H1 (cell line): ENCODE data around the gene OR2A25. TPM values are rescaled to one million over a fixed set of nuclear protein-coding genes. Genes with fewer than 3 reads are reported as not detected.

Source experiments
- BCL11A ChIP-seq, 2 experiments: IDR thresholded peaks; one replicate each; pipeline ENCODE4 v1.6.1; 2011; ENCODE audit warnings: low read depth in 2 of 2, low read length in 2 of 2, mild to moderate bottlenecking in 2 of 2
- CREB1 ChIP-seq: IDR thresholded peaks from 2 replicates; pipeline ENCODE4 v1.6.1; 2012; ENCODE audit warnings: inconsistent platforms
- POLR2A ChIP-seq, 2 experiments: IDR thresholded peaks; 1 replicate in 1 of 2; 2 replicates in 1 of 2; pipeline ENCODE4 v1.6.1; 2011; ENCODE audit warnings: low read depth in 2 of 2, low read length in 2 of 2, mild to moderate bottlenecking in 2 of 2; ENCODE audit errors: control extremely low read depth in 1 of 2
- POU5F1 ChIP-seq: IDR thresholded peaks from 2 replicates; pipeline ENCODE4 v1.6.1; 2011; ENCODE audit warnings: low read depth, mild to moderate bottlenecking, low read length, moderate library complexity
- SIN3A ChIP-seq, 2 experiments: IDR thresholded peaks in 1 of 2; conservative IDR thresholded peaks in 1 of 2; 2 replicates each; pipeline ENCODE4 v1.6.1; 2011 to 2012; ENCODE audit warnings: low read length in 2 of 2, improper control_type of control experiment in 1 of 2, low read depth in 1 of 2, mild to moderate bottlenecking in 1 of 2
- SIX5 ChIP-seq: IDR thresholded peaks from 2 replicates; pipeline ENCODE4 v1.6.1; 2011; ENCODE audit warnings: mild to moderate bottlenecking, low read depth, low read length
- SP4 ChIP-seq: IDR thresholded peaks from 2 replicates; pipeline ENCODE4 v1.6.1; 2012; ENCODE audit warnings: low read length, inconsistent platforms
- ZNF274 ChIP-seq: IDR thresholded peaks from 2 replicates; pipeline ENCODE4 v1.7.0; 2012; ENCODE audit warnings: low read length, borderline replicate concordance; ENCODE audit errors: extremely low read depth
- polyA plus RNA-seq, 7 experiments: library from polyadenylated mRNA; depleted of rRNA in 3 of 7; stranded (reverse) in 5 of 7; unstranded in 2 of 7; fragments of >200 nt in 5 of 7; fragments of 200-250 nt in 2 of 7; gene quantifications; 1 replicate in 5 of 7; 2 replicates in 1 of 7; 4 replicates in 1 of 7; pipeline versions ENCODE4 v1.2.1 to v1.2.3, GENCODE V29; 2011 to 2013; ENCODE audit warnings: missing spikeins in 2 of 7, mixed read lengths in 2 of 7
- total RNA-seq: library from RNA; stranded (reverse); fragmentation: NEBNext Ultra II Directional; extraction: Animal tissue kit (Norgen Biotek cat#: 25700); gene quantifications from 2 replicates; pipeline ENCODE4 v1.2.1, GENCODE V29; 2021

OR2A25 gene
- total and polyA plus RNA-seq, 2 of the 8 experiments (the other 6 are each of a cell fraction or from before 2014, with no cell fraction given), result not detected

GRCh38 chr7:144032985-144033709 lies 36.5 kb upstream of the OR2A25 start (continued):
- no peak for TF ChIP-seq SIX5
- TF ChIP-seq CREB1, result no peak
- TF ChIP-seq POU5F1, result no peak
- TF ChIP-seq SP4, result no peak
- TF ChIP-seq POLR2A (IDR thresholded peaks at IDR 0.05; ENCODE audit: control extremely low read depth in 1 of 2, low read depth in 2 of 2, low read length in 2 of 2), result no peak
- TF ChIP-seq BCL11A (IDR thresholded peaks at IDR 0.05; ENCODE audit: low read depth in 2 of 2, low read length in 2 of 2), result no peak
- TF ChIP-seq ZNF274, result no peak
- TF ChIP-seq SIN3A (conservative IDR thresholded peaks at IDR 0.05 in 1 of 2, IDR thresholded peaks at IDR 0.05 in 1 of 2; ENCODE audit: low read depth in 1 of 2, low read length in 2 of 2), result no peak
